Embryonic facial prominence (tissue), 1 donor: Measurements from ENCODE around the gene SFR1.
"Not testable (repeated sequence)": the region's sequence is repeated elsewhere in the genome, so short reads cannot be mapped to it uniquely, and the experiment has no call there.

Experiments
- DNase-seq: peaks from one replicate; pipeline ENCODE4 v3.0.0-alpha.2; 2016; ENCODE audit errors: extremely low spot score

The SFR1 gene

GRCh38 chr10:104174136-104174535 is 52.2 kb downstream of the SFR1 start:
- DNase-seq, result not testable (repeated sequence)
